GM23248 (cell line): Measurements from ENCODE around the gene CCDC81.

Experiments used
- EZH2 ChIP-seq: fragments of 200-600 bp; sonication (generic); IDR thresholded peaks from 2 replicates; pipeline ENCODE4 v1.6.1; 2018; ENCODE audit warnings: antibody characterized with exemption, mild to moderate bottlenecking; ENCODE audit not compliant: insufficient read depth, poor library complexity, severe bottlenecking
- EZH2phosphoT487 ChIP-seq: fragments of 200-600 bp; sonication (generic); IDR thresholded peaks from 2 replicates; pipeline ENCODE4 v1.6.1; 2018; ENCODE audit warnings: antibody characterized with exemption, moderate library complexity, mild to moderate bottlenecking, low read depth; ENCODE audit not compliant: insufficient read depth

DNA sequence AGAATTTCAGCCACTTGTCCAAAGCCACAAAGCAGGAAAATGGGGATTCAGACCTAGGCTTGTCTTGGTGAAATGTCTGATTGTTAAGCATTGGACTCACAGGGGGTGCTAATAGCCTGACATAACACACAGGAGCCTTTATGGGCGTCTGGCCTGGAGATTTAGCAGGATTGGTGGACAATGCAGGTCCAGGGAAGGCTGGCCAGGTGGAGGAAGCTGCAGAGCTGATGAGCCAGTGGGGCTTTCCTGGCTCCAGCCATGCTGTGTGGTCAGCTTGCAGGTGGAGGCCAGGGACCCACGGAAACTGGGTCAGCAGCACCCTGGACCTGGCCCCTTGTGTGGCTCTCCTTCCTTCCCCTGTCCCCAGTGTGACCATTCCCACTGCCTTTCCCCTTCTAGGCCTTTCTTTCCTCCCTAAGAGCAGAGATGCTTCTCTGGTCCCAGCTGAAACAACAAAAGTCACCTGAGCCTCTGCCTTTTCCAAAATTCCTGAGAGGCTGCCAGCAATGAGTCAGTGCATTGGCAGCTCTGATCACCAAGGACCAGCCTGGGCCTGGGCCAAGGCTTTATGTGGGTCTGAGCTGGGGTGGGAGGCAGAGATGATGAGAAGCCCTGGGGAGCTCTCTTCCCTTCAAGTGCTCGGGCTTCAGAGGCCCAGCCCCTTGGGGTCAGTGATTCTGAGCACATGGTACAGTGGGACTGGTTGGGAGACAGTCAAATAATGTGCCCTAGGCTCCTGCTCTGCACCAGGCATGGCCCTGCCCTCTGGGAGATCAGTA, 85.2 kb downstream of the CCDC81 start:
- no peak for TF ChIP-seq EZH2
- no peak for TF ChIP-seq EZH2phosphoT487
